ENCODE measurements around the gene COX6B2.
A peak's percentile ranks its signal among the peaks of the same experiment; 100 is the strongest.

COX6B2 gene

GRCh38 chr19:55340784-55341147 is 13.8 kb downstream of the COX6B2 start (continued):
- TF ChIP-seq ZFHX2 (tag by site-specific recombination; conservative IDR thresholded peaks at IDR 0.05) (peak; percentile 37), BCL11A (tag by site-specific recombination; IDR thresholded peaks at IDR 0.05; ENCODE audit: low read depth) (peak; percentile 49; the same call in 1 of the 2 replicates), WT1 (tag by site-specific recombination; IDR thresholded peaks at IDR 0.05) (peak; percentile 23; the same call in 1 of the 2 replicates), ZNF600 (tag by site-specific recombination; IDR thresholded peaks at IDR 0.05) (0 out of 2 replicates have a peak, but pooled peaks have one; percentile 15), ZNF26 (tag by site-specific recombination; IDR thresholded peaks at IDR 0.05) (no peak), ZNF132 (tag by site-specific recombination; IDR thresholded peaks at IDR 0.05; ENCODE audit: borderline replicate concordance) (no peak), ZNF48 (tag by site-specific recombination; IDR thresholded peaks at IDR 0.05) (no peak), GFI1B (tag by site-specific recombination; IDR thresholded peaks at IDR 0.05) (no peak), ZNF423 (tag by site-specific recombination; IDR thresholded peaks at IDR 0.05) (peak; percentile 94), ZIC2 (tag by site-specific recombination; IDR thresholded peaks at IDR 0.05) (peak; percentile 100), ZNF704 (tag by site-specific recombination; IDR thresholded peaks at IDR 0.05) (no peak), ZBTB8A (tag by site-specific recombination; IDR thresholded peaks at IDR 0.05) (0 out of 2 replicates have a peak, but pooled peaks have one; percentile 22), GLIS1 (tag by site-specific recombination; IDR thresholded peaks at IDR 0.05) (peak; percentile 100), ZNF280D (tag by site-specific recombination; IDR thresholded peaks at IDR 0.05) (no peak), ZNF112 (tag by site-specific recombination; IDR thresholded peaks at IDR 0.05) (no peak), BCL11B (tag by site-specific recombination; IDR thresholded peaks at IDR 0.05; ENCODE audit: low read depth) (peak; percentile 59; the same call in 1 of the 2 replicates), ZNF843 (tag by site-specific recombination; IDR thresholded peaks at IDR 0.05) (peak; percentile 32; the same call in 1 of the 2 replicates), ZNF558 (tag by site-specific recombination; IDR thresholded peaks at IDR 0.05) (no peak), ZNF76 (tag by site-specific recombination; IDR thresholded peaks at IDR 0.05; ENCODE audit: borderline replicate concordance, low read depth) (no peak), ZNF366 (tag by site-specific recombination; conservative IDR thresholded peaks at IDR 0.05) (peak; percentile 54; the same call in 1 of the 2 replicates), ZNF391 (tag by site-specific recombination; IDR thresholded peaks at IDR 0.05; ENCODE audit: borderline replicate concordance, low read depth) (peak; percentile 13; the same call in 1 of the 2 replicates), GLIS2 (tag by site-specific recombination; IDR thresholded peaks at IDR 0.05) (peak; percentile 90)

Data from HEK293 (cell line).